Measurements from ENCODE around the gene RALGAPA1.

- TF ChIP-seq ZSCAN29 (CRISPR knock-in tag; conservative IDR thresholded peaks at IDR 0.05) (no peak), ZNF512 (CRISPR knock-in tag; IDR thresholded peaks at IDR 0.05) (no peak), USF2 (IDR thresholded peaks at IDR 0.05; ENCODE audit: low read depth, low read length) (no peak), USF2 (CRISPR knock-in tag; IDR thresholded peaks at IDR 0.05; ENCODE audit: borderline replicate concordance) (no peak), CEBPB (IDR thresholded peaks at IDR 0.05; ENCODE audit: borderline replicate concordance, low read depth, low read length) (no peak), EHMT2 (IDR thresholded peaks at IDR 0.05; ENCODE audit: borderline replicate concordance, low read depth, low read length) (no peak), HNF4A (CRISPR knock-in tag; IDR thresholded peaks at IDR 0.05) (no peak), ZFP37 (CRISPR knock-in tag; IDR thresholded peaks at IDR 0.05; ENCODE audit: borderline replicate concordance) (no peak), ZNF747 (CRISPR knock-in tag; IDR thresholded peaks at IDR 0.05; ENCODE audit: borderline replicate concordance) (no peak), POLR2A (IDR thresholded peaks at IDR 0.05; ENCODE audit: insufficient read depth in 1 of 2, low read depth in 2 of 2, low read length in 2 of 2) (no peak), NFE2L1 (CRISPR knock-in tag; IDR thresholded peaks at IDR 0.05; ENCODE audit: borderline replicate concordance) (no peak)
These were observed 9.4 kb upstream of the RALGAPA1 start for GRCh38 chr14:35818346-35819115.
